Stimulated activated CD8-positive, alpha-beta memory T cell treated with anti-CD3 and anti-CD28 coated beads, Interleukin-4, amount 100 ng/mL, for 4 hours (primary cell): Measurements from ENCODE around the gene DBN1.

ENCODE experiments used
- DNase-seq, 2 donors: peaks; one replicate each; pipeline ENCODE4 v3.0.0-alpha.2; 2020; ENCODE audit warnings: low read depth in 2 of 2, low spot score in 1 of 2

The DBN1 gene

DNA sequence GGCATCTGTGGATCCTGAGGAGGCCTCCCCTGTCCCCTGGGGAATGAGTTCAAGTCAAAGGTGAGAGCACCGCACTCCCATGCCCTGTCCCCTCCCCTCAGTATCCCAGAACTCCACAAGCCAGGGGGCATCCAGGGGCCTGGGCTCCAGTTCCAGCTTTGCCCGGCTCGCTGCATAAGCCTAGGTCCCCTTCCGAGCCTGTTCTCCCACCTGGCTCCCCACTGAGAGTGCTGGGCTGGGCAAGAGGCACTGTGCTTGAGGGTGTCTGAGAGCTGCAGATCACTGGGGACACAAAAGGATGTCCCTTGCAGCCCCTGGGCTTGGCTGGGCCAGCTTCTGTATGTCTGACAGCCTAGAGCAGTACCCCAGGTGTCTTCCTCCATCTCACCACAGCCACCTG, 31.6 kb upstream of the DBN1 start:
- no peak for DNase-seq

DNA sequence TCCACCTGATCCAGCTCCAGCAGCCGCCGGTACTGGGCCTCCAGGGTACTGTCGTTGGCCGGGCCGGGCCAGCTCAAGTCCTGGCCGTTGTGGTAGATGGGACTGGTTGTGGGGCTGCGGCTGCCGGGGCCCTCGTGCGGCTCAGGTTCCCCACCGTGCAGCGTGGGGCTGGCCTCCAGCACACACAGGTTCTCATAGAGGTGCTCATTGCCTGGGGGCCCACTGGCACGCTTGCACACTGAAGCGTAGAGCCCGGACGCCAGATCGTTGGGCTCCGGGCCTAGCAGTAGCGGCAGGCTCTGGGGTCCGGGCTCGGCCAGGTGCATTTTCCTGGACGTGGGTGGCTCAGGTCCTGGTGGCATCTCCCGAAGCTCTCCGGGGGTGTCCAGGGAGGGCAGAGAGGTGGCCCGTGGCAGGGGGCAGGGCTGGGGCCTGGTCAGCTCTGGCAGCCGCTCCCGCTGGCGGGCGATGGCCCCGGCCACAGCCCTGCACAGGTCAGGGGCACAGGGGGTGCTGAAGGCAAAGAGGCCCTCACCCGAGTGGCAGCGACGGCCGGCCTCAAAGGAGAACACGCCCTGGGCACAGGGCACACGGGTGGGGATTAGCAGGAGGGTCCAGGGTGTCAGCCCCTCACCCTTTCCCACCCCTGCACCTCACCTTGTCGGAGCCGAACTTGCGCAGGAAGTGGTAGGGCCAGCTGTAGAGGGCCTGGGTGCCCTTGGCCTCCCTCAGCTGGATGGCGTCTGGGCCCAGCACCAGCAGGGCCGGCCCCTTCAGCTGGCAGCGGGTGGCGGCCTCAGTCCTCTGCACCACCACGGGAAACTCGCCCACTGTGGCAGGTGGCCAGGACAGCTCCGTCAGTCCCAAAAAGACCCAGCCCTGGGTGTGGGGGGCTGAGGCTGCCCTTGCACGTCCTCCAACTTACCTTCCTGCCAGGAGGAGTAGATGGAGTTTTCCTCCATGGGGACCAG, 30.9 kb upstream of the DBN1 start:
- no peak for DNase-seq

- DNase-seq: no peak
Observed at GRCh38 chr5:177503351-177504085, 30.1 kb upstream of the DBN1 start.

- DNase-seq: no peak
Observed at GRCh38 chr5:177502886-177503285, 29.5 kb upstream of the DBN1 start.

GRCh38 chr5:177501874-177502678, 28.6 kb upstream of the DBN1 start:
- DNase-seq: no peak

GRCh38 chr5:177500685-177501522, 27.5 kb upstream of the DBN1 start:
- peak; percentile 70 to 87 for DNase-seq

GRCh38 chr5:177499842-177500241, 26.4 kb upstream of the DBN1 start:
- DNase-seq: no peak

DNA sequence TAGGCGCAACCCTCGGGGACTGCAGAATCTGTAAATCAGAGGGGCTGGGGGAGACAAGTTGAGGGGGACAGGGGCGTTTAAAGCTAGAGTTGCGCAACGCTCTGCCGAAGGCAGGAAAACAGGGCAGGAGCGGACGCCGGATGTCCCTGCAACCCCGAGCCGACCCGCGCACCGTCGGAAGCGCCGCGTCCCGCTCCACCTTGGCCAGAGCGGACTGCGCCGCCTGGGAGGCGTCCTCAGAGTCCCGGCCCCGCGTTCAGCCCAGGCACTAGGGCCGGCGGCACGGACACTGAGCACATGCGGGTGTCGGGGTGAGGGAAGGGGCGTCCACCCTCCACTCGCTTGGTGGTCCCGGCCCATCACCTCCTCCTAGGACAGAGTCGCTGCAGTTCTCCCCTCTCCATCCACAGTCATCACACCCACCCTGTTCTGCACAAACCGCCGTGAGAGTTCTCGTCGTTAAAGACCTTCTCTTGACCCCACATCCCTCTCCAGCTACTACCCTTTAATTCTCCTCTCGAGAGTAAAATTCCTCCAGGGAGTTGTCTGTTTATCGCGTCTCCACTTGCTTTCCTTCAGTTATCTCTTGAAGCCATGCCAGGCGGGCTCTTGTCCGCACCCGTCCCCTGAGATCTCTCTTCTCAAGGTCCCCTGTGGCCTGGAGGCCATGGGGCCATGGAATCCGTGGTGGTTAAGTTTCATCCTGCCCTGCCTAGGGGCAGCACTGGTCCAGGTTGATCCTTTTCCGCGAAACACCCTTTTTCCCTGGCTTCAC, 24.8 kb upstream of the DBN1 start:
- DNase-seq: no peak

DNA sequence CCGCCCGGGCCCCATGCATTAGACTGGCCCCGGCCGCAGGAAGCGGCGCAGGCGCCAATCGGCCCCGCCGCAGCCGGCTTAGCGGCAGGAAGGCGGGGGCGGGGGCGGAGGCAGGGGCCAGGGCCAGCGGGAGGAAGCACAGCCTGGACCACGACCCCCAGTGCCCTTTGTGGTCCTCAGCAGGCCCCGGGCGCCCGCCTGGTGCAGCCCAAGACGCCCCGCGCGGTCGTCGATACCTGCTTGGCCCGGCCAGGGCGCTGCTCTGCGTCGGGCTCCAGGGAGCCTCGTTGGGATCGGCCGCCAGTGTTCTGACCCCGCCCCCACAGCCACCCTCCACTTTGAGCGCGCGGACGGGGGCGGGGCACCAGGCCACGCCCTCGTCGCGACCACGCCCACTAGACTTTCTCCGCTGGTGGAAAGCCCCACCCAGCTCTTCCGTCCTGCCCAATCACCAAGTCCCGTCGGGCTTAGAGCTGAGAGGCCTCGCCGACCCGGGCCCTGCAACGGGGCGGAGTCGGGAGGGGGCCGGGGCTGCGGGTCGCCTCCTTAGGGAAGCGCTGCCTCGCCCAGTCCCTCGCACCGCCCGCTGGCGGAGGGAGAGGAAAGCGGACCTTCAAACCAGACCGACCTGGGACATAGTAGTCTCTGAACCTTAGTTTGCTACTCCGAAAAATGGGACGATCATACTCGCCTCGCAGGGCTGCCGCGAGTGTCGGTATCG, 24.0 kb upstream of the DBN1 start, which contains the start of gene PDLIM7:
Gene PDLIM7 (minus strand): TSS at position 313 of the 721 bp plus-strand sequence. CDS start 1,092 bp downstream, outside the sequence.
- DNase-seq: peak; percentile 74 to 85

GRCh38 chr5:177496727-177497291, 23.4 kb upstream of the DBN1 start:
- no peak for DNase-seq

DNA sequence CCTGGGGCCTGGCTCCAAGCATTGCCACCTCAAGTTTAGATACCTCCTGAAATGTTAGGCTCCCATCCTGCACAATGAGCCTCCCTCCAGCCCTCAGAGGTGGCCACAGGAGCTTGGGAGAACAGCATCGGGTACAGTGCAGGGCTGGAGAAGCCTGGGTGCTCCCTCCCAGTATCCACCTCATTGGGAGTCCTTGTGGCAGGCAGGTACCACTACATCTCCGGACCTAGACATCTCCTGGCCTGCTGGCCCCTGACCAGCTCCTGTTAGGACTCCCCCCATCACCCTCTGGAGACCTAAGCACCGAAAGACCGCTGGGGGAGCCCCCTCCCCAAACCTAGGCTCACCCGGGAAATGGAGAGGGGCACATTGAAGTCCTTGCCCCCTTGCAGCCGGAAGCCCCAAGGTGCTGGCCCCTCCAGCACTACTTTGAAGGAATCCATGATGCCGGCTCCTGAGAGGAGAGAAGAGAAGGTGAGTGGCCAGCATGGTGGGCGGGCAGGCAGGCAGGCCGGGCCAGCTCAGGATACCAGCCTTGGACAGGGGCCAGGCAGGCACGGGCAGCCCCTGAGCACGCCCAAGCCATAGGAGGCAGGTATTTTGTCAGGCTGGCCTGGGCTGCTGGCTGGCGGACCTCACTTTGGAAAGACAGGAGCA, 22.8 kb upstream of the DBN1 start:
- no peak for DNase-seq

DNA sequence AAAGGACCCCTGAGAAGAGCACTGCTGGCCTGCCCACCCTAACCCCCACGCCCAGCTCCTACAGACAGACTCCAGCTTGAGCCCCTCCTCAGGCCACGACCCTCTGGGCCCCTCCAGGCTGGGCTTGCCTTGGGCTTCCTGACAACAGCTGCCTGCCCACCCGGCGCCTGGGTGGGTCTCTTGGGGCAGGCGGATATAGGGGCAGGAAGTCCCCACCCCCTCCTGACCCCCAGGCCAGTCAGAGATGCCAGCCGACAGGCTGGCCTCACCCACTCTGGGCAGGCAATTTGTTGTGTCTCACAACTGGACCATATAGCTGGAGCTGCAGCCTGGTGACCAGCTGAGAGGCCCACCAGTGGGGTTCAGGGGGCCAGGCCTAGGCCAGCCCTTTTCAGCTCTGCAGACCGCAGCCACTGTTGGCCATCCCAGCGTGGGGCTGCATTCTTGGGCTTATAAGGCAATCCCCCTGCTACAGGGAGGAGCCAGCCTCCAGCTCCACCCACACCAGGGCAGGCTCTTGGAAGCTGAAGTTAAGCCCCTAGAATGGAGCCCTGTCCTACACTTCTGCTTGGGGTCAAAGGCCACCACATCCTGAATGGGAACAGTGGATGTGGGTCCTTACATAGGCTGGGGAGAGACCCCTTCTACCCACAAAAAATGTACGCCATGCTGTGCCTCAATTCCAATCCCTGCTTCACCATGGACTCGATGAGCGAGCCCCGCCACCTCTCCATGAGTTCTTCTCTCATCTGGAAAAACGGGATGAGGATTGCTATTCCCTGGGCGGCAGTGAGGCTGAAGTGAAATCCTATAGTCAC, 22.0 kb upstream of the DBN1 start:
- DNase-seq: no peak

GRCh38 chr5:177494346-177495195, 21.1 kb upstream of the DBN1 start:
- DNase-seq: no peak

GRCh38 chr5:177493795-177494345, 20.4 kb upstream of the DBN1 start:
- no peak for DNase-seq

DNA sequence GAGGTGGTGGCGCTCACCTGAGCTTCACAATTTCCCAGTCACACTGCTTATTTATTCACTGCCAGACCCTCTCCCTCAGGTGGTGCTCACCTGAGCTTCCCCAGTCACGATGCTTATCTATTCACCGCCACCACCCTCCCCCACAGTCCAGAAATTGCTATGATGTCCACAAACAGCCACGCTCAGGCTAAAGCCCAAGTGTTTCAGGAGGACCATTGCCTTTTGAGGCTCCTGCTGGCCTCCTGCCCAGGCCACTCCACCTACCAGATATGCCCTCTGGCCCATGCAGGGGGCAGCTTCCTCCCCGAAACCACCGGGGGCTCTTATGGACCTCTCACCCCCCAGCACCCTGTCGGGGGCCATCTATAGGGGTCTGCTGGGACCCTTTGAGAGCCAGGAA, 19.4 kb upstream of the DBN1 start:
- DNase-seq: no peak
